Activated CD4-positive, alpha-beta T cell treated with anti-CD3 and anti-CD28 coated beads for 4 hours (primary cell): ENCODE data around the gene TAF10.

Experiments used
- DNase-seq, 2 donors: peaks; one replicate each; pipeline ENCODE4 v3.0.0-alpha.2; 2020

Gene TAF10

DNA sequence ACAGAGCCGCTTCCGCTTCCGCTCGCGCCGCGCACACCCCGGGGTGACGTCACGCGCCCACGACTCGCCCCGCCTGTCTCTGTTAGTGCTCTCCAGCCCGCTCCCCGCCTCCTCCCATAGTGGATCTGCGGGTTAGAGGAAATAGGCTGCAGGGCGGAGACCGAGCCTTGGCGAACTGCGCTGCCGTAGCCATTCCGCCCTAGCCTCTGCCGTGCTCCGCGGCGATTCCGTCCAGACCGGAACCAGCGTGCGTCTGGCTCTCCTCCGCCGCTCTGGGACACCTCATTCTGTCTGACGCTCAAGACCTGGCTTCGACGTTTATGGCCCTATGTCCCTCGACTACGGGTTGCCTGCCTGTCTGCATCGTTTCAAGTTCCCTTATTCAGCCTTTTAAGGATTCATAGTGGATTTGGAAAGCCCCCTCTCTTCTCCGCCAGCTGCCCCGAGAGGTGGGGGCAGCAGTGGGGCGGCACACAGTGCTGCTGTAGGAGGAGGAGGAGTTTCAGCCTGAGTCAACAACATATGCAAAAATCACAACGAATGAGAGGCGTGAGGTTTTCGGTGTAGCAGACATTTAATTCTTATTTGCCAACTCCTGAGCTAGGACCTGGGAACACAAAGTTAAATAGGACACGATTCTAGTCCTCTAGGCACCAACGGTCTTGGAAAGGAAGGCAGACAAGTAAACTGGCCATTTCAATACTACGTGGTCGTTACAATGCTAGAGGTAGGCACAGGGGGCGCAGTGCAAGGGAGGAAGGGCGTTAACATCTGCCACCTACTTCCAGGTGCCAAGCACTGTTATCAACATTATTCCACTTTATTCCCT, at the start of gene TAF10:
TSS of gene TAF10 (minus strand) at position 4 of the 829 bp plus-strand sequence. CDS start 27 bp downstream, outside the sequence.
- DNase-seq = peak; percentile 94 to 95

DNA sequence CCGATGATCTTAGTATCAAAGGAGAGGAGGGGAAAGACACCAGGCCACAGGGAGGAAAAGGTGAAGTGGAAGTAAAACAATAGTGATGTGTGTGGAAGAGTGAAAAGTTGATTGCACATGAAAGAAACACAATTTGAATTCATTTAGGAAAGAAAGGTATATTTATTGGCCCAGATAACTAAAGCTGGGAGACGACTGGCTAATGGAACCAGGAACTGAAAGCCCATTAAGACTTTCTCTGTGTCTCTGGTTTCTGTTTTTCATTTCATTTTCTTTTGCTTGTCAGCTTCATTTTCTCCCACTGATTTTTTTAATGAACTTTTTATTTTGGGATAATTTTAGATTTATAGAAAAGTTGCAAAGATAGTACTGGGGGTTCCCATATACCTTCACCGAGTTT, 48.7 kb upstream of the TAF10 start:
- DNase-seq = no peak

DNA sequence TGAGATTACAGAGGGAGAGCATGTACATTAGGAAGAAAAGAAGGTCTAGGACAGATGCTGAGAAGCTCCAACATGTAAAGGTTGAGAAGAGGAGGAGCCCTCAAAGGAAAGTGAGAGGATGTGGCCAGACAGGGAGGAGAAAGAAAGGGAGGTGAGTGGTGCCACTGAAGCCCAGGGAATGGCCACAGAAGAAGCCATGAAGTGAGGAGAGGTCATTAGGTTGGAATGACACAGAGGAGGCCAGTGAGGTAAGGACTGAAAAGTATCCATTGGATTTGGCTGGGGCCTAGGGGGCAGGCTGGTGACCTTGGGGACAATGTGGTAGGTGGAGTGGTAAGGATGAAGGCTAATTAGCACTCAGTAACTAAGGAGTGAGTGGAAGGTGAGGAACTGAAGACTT, 46.6 kb upstream of the TAF10 start:
- no peak for DNase-seq

DNA sequence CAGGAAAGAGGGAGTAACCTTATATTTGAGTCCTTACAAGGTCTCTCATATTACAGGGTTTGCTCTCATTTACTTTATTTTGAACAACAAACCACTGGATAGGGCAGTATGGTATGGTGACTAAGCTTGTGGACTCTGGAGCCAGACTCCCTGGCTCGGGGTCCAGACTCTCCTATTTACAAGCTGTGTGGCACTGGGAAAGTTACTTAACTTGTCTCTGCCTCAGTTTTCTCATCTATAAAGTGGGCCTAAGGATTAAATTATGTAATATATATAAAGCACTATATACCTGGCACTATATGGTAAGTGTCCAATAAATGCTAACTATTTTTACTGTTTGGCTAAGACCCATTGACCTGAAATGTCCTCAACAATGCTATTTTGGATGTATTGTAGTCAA, 45.3 kb upstream of the TAF10 start:
- DNase-seq = no peak

DNA sequence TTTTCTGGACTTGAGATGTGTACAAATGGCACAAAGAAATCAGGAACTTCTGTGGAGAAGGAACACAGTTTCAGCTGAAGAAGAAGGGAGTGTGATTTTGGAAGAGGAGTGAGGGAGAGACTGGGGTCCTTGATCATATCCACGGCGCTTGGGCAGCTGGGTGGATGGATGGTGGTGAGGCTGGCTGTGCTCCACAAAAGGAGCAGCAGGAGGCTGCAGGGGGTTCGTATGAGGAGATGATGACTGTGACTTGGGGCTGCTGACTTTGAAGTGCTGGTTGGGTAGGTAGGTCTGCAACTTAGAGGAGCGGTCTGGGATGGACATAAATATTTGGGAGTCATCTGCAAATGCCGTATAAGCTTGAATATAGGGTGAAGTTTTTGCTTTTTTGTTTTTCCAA, 44.9 kb upstream of the TAF10 start:
- no peak for DNase-seq

DNA sequence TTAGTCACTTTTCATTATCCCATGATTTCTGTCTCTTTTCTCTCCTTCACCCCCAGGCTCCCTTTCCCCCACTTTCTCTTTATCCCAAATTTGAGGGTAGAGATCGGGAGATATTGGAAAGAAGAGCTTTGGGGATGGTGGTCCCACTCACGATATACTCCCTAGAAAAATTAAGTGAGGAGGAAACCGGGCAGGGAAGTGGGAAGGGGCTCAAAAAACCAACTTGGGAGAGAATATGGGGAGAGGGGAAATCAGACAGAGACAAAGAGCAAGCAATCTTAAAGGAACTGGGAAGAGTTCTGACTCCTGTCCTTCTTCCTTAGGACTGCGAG, 44.5 kb upstream of the TAF10 start:
- DNase-seq = no peak

DNA sequence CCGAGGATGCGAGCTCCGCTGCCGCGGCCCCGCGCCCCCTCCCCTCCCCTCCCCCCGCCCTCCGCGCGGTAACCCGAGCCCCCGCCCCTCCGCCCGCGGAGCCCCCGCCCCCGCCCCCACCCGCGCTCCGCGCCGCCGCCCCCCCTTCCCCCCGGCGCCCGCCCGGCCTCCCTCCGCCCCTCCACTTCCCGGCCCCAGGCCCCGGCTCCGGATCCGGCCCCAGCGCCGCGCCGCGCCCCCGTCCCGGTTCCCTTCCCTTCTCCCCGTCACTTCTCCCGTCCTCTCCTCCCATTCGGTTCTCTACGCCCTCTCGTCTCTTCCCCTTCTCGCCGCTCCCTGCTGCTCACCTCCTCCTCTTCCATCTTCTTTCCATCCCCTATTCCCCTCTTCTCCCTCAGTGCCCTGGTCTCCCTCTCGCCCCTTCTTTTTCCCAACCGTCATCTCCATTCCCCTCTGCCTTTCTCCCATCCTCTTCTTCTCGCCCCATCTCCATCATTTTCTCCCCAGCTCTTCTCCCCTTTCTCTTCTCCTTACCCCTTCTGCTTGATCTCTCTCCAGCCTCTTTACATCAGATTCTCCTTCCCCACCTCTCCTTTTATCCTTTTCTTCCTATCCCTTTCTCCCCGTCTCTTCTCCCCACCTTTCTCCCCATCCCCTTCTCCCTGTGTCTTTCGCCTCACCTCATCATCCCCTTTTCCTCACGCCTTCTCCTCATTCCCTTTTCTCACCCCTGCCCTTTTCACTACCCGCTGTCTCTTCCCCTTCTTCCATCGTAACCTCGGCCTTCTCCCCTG, 44.0 kb upstream of the TAF10 start, which contains the start of gene DCHS1:
TSS of gene DCHS1 (minus strand) at position 20 of the 794 bp plus-strand sequence. CDS start 14,196 bp downstream, outside the sequence.
- peak; percentile 12 to 28 for DNase-seq

DNA sequence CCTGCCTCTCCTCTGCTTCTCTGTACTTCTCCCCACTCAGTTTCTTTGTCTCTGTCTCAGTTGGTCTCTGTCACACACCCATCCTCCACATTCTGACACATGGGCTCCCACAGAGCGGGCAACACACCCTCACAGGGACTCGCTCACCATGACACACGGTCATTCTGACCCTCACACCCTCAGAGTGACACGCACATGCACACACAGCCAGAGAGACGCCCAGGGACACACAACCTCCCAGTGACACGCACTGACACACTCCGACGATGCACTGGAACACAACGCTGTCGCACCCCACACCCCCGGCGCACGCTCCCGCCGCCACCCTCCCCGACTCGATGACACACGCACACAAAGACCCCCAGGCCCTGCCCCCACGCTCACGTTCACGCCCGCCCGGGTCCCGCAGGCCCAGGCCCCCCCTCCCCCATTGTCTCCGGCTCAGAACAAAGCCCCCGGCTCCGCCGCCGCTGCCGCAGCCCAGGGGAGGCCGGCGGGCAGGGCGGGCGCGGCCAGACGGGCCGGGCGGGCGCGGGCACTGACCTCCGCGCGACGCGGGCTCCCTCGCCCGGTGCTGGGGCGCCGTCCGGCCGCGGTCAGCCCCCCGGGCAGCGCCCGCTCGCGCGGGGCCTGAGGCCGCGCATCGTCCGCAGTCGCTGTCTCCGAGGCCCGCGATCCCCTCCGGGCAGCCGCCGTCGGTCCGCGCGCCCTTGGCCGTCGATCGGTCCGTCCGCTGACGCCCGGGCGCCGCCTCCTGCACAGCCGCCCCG, 43.2 kb upstream of the TAF10 start:
- peak; percentile 26 to 32 for DNase-seq

DNA sequence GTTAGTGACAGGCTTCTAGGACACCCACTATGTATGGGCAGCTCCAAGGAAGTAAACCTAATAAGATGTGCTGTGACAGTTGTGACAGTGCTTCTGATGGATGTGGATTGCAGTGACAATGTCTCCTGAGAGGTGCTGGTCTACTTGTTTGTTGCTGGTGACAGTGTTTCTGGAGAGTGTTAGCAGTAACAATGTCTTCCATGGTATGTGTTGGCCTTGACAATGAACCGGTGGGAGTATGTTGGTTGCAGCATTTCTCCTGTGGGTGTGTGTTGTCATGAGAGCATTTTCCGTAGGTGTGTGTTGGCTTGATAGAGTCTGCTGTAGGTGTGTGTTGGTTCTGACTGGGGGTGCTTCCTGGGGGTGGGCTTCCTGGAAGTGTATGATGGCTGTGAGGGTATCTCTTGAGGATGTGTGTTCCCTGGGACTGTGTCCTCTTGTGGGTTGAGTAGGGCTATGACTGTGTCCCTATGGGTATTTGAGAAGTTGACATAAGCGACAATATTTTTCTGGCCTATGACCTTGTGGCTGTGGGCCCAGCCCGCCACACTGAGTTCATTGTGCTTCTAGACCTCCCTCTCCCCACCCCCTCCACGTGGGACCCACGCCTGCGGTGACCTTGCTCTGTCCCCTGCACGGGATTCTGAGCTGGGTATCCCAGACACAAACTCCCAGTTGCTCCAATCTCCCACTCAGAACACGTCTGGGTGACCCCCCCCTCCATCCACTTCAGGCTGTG, 42.4 kb upstream of the TAF10 start:
- peak in 1 of 2 donors; percentile 20 for DNase-seq

DNA sequence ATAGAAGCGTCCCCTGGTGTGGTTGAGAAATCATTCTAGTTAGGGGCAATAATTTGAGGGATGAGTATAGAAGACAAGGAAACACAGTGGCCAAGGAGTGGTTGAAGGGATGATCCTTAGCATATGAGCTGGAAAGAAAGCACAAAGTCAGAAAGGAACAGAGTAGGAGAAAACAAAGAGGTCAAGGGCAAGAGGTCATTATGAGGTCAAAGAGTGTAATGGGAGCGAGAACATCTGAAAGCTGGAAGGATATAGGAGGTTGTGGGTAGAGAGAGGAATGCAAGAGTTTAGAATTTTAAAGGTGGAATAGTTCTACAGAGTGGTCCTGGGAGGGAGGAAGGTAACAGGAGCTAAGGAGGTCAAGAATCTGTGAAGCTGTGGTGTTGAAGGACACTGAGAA, 41.6 kb upstream of the TAF10 start:
- no peak for DNase-seq

DNA sequence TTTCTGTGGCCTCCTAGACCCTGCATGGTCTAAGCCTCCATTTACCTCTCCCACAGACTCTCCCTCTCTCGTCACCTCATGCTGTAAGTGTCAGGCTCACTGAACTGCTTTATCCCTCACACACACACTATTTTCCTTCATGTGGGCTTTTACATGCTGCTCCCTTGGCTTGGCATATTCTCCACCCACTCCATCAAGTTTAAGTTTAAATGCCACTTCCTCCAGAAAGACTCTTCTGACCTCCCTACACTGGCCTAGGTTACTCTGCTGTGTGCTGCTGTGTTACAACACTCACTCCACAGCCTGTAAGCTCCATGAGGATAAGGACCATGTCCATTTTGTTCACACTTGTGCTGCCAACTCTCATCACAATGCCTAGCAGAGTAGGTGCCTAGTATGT, 41.1 kb upstream of the TAF10 start:
- DNase-seq = no peak

DNA sequence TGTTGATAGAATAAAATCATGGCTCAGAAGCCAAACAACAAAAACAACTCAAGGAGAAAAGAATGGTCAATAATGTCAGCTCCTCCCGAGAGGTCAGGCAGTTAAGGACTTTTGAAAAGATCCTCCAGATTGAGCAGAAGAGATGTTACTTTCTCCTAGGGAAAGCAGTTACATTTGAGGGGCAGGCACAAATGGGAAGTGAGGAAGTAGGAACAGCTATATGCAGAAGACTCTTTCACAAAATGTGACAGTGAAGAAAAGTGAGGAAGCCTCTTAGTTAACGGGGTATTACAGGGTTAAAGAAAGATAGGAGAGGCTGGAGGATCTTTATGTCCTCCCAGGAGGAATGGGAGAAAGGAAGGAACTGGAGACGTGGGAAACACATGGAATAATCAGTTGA, 40.2 kb upstream of the TAF10 start:
- DNase-seq = no peak

DNA sequence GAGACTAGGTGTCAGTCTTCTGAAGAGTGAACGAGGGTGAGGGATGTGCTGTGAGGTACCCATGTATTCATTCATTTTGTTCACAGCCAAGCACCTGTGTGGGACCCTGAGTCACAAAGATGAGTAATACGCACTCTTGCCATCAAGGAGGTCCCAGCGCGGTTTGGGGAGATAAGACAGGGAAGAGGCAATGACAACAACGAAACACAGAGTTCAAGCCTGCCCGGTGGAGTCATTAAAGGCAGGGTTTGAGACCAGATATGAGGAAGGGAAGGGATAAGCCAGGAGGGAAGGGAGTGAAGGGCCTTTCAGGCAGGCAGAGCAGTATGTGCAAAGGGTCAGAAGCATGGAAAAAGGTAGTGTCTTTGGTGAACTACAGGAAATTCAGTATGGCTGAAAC, 39.0 kb upstream of the TAF10 start:
- peak; percentile 22 to 30 for DNase-seq

DNA sequence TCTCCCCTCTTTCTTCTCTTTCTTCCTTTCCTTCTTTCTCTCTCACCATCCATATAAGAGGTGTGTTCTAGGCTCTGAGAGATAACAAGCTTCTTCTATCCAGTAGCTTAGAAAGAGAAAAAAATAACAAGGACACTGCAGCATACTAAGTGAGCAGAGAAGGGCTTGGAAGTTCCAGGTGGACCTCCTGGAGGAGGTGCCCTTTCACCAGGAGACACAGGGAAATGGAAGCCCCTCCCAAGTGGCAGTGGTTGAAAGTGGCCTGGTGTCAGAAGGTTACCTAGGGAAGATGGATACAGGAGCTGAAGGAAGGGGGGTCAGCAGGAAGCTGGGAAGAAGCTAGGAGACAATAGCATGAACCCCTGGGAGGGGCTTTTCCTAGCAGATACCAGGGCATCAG, 38.1 kb upstream of the TAF10 start:
- no peak for DNase-seq

DNA sequence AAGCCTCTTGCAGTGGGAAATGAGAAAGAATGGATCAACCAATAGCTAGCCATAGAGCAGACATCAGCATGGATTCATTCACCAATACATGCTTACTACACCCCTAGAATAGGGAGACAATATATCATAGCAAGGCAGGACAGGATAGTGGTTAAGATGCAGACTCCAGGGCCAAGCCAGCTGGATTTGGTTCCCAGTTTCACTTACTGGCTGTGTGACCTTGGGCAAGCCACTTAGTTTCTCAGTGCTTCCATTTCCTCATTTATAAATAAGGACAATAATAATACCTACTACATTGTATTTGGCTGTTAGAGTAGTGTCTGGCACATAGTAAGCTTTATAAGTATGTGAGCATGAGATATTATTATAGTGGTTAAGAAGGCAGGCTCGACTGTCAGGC, 36.5 kb upstream of the TAF10 start:
- DNase-seq = no peak

DNA sequence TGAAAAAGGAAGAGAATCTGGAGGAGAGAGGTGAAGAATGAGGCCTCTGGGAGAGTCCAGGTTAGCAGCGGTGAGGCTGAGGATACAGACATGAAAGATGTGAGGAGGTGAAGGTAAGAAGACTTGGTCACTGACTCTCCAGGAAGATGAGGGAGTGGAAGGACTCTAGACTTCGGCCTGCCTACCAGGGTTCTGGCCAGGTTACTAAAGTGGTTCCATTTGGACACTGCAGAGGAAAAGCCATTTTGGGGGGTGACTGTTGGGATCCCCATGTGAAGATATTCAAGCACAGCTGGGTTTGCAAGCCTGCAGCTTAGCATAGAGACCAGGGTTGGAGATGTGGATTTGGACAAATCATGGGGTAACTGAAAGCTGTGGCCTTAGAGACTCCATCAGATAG, 35.8 kb upstream of the TAF10 start:
- no peak for DNase-seq

DNA sequence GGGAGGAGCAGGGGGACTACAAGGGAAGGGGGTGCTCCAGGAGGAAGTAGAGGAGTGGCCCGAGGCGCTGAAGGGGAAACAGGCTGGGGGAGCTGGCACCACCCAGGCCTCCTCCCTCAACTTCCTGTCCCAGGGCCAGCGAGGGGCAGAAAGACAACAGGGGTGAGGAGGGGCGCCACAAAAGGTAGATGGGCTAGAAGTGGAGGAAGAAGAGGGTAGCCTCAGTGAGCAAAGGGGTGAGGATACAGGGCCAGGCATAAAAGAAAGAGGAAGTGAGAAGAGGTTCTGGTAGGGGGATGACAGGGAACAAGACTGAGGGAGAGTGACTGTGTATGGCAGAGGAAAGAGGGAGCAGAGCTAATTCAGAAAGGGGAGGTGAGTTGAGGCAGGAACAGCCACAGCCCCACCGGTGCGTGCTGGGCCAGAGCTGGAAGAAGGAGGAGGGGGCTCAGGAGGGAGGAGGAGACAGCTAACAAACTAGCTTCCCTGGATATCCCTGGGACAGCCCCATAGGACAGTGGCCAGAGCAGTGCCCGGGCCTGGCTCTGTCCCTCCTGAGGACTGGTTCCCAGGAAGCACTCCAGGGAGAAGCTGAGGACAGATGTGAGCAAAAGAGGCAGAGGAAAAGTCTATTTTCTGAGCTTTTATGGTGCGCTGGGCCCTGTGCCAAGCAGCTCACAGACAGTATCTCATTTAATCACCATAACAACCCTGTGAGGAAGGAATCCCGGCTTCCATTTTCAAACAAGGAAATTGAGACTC, 35.1 kb upstream of the TAF10 start:
- DNase-seq = no peak

DNA sequence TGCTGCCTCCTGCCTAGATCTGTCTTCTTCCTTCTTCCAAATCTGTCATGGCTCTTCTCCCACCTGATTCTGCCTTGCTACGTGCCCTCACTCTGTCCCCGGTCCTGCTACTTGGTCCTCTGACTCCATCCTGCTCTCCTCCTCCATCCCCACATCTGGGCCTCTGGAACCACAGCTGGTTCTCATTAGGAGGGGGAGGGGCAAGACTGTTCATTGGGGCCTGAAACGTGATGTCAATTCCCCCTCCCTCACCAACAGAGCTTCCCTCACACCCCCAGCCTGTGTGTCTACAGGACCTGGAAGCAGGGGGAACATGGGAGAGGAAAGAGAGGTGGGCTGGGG, 34.5 kb upstream of the TAF10 start:
- DNase-seq = no peak

DNA sequence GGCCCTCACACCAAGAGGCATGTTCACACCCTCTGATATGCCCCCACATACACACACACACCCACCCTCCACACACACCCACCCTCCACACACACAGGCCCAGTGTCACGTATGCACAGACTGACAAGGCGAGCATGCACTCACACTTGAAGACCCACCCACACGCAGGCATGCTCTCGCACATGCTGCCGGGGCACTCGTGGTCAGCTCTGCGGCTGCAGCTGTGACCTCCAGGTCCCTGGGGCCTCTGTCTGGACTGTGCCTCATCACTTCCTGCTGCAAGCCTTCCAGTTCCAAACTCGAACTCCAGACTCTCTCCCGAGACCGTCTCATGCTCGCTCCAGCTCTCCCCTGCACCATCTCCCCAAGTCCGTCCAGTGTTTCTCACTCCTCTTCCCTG, 34.1 kb upstream of the TAF10 start:
- no peak for DNase-seq

DNA sequence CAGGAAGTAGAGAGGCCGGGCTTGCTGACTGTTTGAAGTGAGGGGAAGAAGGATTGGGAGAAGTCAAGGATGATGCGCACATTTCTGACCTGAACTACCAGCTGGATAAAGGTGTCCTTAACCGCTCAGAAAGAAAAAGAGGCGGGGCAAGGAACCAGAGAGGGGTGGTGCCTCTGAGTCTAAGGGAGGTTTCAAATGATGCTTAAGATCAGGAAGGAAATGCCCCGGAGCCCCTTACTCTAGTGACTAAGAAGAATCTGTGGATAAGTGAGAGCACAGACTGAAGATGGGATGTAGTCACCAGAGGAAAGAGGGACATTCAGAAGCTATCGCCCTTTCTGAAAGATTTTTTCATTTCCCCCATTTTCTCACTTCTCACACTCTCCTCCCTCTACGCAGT, 30.9 kb upstream of the TAF10 start:
- no peak for DNase-seq

DNA sequence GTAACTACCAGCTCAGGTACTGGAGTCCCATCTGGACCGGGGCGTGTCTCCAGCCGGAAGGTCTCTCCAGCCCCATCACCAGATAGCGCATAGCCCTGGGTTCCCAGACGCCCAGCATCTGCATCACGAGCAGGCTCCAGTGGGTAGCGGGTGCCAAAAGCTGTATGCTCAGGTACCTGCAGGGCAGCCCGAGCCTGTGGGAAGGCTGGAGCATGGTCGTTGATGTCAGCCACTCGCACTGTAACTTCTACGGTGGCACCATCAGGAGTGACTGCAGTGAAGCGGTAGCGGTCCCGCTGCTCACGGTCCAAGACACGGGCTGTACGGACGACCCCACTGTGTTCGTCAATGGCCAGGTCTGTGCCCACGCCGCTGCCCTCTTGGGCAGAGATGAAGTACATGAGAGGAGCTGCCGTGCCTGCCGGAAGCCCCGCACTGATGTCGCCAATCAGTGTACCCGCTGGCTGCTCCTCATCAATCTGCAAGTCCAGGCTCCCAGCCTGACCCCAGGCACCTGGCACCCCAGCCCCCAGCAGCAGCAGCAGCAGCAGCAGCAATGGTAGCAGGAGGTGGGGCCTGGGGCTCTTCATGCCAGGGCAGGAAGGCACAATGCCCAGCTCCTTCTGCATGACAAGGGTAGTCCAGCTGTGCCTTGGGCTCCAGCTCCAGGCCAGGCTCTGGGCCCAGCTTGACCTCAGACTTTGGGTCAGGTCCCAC, 29.1 kb upstream of the TAF10 start:
- no peak for DNase-seq
